K562 (cell line): Measurements from ENCODE around the gene BTBD1. TPM values are rescaled to one million over a fixed set of nuclear protein-coding genes. Genes with fewer than 3 reads are reported as not detected.

ENCODE experiments used
- CCAR2 ChIP-seq: fragments of 200-400 bp; formaldehyde crosslinking; IDR thresholded peaks from 2 replicates; pipeline ENCODE4 v1.6.1; 2017; ENCODE audit warnings: mild to moderate bottlenecking, low read depth, low read length
- ETV5 ChIP-seq: sonication (generic); formaldehyde crosslinking; IDR thresholded peaks from 2 replicates; pipeline ENCODE4 v1.4.0; 2020; ENCODE audit warnings: low read depth, mild to moderate bottlenecking, missing genetic modification reagents
- HIVEP1 ChIP-seq: fragments of 250-450 bp; sonication (Bioruptor Pico); IDR thresholded peaks from 2 replicates; pipeline ENCODE4 v1.4.0; 2020; ENCODE audit warnings: mild to moderate bottlenecking
- MXI1 ChIP-seq: IDR thresholded peaks from 2 replicates; pipeline ENCODE4 v1.6.1; 2011; ENCODE audit warnings: low read depth, mild to moderate bottlenecking, improper control_type of control experiment, low read length
- NCOR1 ChIP-seq: fragments of 450-650 bp; IDR thresholded peaks from 2 replicates; pipeline ENCODE4 v1.6.1; 2016; ENCODE audit warnings: mild to moderate bottlenecking, moderate library complexity
- PHF21A ChIP-seq: fragments of 450-650 bp; IDR thresholded peaks from 2 replicates; pipeline ENCODE4 v1.6.1; 2017; ENCODE audit warnings: low read depth, borderline replicate concordance
- PML ChIP-seq: IDR thresholded peaks from 2 replicates; pipeline ENCODE4 v1.6.1; 2012; ENCODE audit warnings: low read length, inconsistent platforms
- SMAD4 ChIP-seq: fragments of 250-450 bp; sonication (Bioruptor Pico); conservative IDR thresholded peaks from 2 replicates; pipeline ENCODE4 v1.8.0; 2021; ENCODE audit warnings: inconsistent platforms, mild to moderate bottlenecking, moderate library complexity
- SUPT5H ChIP-seq: fragments of 450-650 bp; IDR thresholded peaks from 2 replicates; pipeline ENCODE4 v1.6.1; 2016
- TFE3 ChIP-seq: fragments of 450-650 bp; formaldehyde crosslinking; IDR thresholded peaks from 2 replicates; pipeline ENCODE4 v1.4.0; 2020; ENCODE audit warnings: mild to moderate bottlenecking, mixed read lengths
- ZBTB17 ChIP-seq: fragments of 450-650 bp; formaldehyde crosslinking; IDR thresholded peaks from 2 replicates; pipeline ENCODE4 v1.4.0; 2020; ENCODE audit warnings: mild to moderate bottlenecking
- ZNF695 ChIP-seq: fragments of 450-650 bp; formaldehyde crosslinking; IDR thresholded peaks from 2 replicates; pipeline ENCODE4 v1.4.0; 2020; ENCODE audit warnings: mild to moderate bottlenecking, moderate library complexity
- ZNF764 ChIP-seq: fragments of 250-450 bp; sonication (Bioruptor Pico); IDR thresholded peaks from 2 replicates; pipeline ENCODE4 v1.4.0; 2020; ENCODE audit warnings: low read depth, mild to moderate bottlenecking, moderate library complexity
- ZNF830 ChIP-seq: fragments of 250-450 bp; sonication (Bioruptor Pico); IDR thresholded peaks from 2 replicates; pipeline ENCODE4 v1.5.0; 2021; ENCODE audit warnings: mild to moderate bottlenecking
- polyA plus RNA-seq, 8 experiments: library from polyadenylated mRNA; depleted of rRNA in 4 of 8; stranded (reverse) in 5 of 8; unstranded in 3 of 8; fragments of >200 nt; fragmentation: Nextera tagmentation in 2 of 8; fragmentation: Illumina TruSeq in 1 of 8; extraction: Ambion mirVana in 2 of 8; extraction: Trizol in 1 of 8; gene quantifications; 2 replicates each; pipeline versions ENCODE4 v1.2.1 to v1.2.3, GENCODE V29; 2011 to 2014; ENCODE audit warnings: inconsistent platforms in 1 of 8, missing spikeins in 1 of 8
- total RNA-seq, 7 experiments: library from RNA; depleted of rRNA in 6 of 7; stranded (reverse); fragments of >200 nt in 6 of 7; fragmentation: Illumina TruSeq in 2 of 7; extraction: Trizol in 2 of 7; gene quantifications; 2 replicates each; pipeline versions ENCODE4 v1.2.1 to v1.2.3, GENCODE V29; 2011 to 2021; ENCODE audit warnings: low replicate concordance in 1 of 7
- TF ChIP-seq, protein P1 (sequence below), 2 experiments: fragments of 450-650 bp in 1 of 2; sonication (generic) in 1 of 2; formaldehyde crosslinking in 1 of 2; IDR thresholded peaks; 2 replicates each; pipeline versions ENCODE4 v1.7.1 to v1.9.0; 2016 to 2022; ENCODE audit warnings: inconsistent platforms in 1 of 2, mild to moderate bottlenecking in 1 of 2, missing genetic modification reagents in 1 of 2

The BTBD1 gene
- total and polyA plus RNA-seq, 9 of the 15 experiments (the other 6 are each of a cell fraction or from before 2014, with no cell fraction given), result 19.4 to 106 (median 90.4) TPM

DNA sequence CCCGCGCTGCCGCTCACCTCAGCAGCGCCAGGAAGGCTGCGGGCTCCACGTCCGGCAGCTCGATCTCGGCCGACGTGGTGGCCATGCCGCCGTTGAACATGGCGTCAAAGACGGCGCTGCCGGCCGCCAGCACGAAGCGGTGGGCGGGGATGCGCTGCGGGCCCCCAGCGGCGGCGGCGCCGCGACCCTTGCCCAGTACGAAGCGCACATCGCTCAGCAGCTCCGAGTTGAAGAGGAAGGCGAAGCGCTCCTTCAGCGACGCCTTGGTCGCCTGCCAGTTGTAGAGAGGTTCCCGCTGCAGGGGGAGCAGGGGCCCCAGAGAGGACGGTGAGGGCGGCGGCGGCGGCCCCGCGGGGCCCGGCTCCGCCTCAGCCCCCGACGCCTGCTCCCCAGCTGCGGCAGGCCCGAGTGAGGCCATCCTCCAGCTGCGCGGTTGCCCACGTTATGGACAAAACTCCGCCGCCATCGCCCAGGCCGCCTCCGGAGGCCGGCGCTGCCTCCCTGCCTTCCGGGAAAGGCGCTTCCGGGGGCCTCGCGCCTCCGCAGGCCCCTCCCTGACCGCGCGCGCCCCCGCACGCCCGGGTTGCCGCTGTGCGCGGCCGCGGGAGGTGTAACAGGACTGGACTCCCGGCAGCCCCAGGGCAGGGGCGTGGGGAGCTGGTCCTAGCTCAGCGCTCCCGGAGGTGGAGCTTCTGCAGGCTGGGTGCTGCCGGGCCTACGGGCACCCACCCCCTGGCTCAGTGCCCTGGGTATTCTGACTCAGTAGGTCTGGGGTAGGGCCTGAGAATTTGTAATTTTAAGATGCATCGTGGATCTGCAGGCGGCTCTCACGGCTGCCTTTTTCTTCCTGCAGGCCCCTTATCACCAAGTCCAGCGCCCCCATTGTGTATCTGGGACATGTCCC lies at the start of gene BTBD1 (continued):
- TF ChIP-seq, protein P1, sequence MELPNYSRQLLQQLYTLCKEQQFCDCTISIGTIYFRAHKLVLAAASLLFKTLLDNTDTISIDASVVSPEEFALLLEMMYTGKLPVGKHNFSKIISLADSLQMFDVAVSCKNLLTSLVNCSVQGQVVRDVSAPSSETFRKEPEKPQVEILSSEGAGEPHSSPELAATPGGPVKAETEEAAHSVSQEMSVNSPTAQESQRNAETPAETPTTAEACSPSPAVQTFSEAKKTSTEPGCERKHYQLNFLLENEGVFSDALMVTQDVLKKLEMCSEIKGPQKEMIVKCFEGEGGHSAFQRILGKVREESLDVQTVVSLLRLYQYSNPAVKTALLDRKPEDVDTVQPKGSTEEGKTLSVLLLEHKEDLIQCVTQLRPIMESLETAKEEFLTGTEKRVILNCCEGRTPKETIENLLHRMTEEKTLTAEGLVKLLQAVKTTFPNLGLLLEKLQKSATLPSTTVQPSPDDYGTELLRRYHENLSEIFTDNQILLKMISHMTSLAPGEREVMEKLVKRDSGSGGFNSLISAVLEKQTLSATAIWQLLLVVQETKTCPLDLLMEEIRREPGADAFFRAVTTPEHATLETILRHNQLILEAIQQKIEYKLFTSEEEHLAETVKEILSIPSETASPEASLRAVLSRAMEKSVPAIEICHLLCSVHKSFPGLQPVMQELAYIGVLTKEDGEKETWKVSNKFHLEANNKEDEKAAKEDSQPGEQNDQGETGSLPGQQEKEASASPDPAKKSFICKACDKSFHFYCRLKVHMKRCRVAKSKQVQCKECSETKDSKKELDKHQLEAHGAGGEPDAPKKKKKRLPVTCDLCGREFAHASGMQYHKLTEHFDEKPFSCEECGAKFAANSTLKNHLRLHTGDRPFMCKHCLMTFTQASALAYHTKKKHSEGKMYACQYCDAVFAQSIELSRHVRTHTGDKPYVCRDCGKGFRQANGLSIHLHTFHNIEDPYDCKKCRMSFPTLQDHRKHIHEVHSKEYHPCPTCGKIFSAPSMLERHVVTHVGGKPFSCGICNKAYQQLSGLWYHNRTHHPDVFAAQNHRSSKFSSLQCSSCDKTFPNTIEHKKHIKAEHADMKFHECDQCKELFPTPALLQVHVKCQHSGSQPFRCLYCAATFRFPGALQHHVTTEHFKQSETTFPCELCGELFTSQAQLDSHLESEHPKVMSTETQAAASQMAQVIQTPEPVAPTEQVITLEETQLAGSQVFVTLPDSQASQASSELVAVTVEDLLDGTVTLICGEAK (IDR thresholded peaks at IDR 0.05), result peak; percentile 82
- TF ChIP-seq, protein P1 (CRISPR knock-in tag; IDR thresholded peaks at IDR 0.05), result no peak
- TF ChIP-seq PHF21A (no peak), ZBTB17 (CRISPR knock-in tag) (peak; percentile 64; the same call in 1 of the 2 replicates), TFE3 (CRISPR knock-in tag) (no peak), SMAD4 (CRISPR knock-in tag) (peak; percentile 65; the same call in 1 of the 2 replicates), PML (peak; percentile 70; the same call in 1 of the 2 replicates), ZNF830 (CRISPR knock-in tag) (no peak), CCAR2 (no peak), ETV5 (CRISPR knock-in tag) (peak; percentile 95), NCOR1 (peak; percentile 37; the same call in 1 of the 2 replicates), ZNF695 (CRISPR knock-in tag) (no peak), SUPT5H (peak; percentile 81), ZNF764 (CRISPR knock-in tag) (no peak), HIVEP1 (CRISPR knock-in tag) (0 out of 2 replicates have a peak, but pooled peaks have one; percentile 65), MXI1 (0 out of 2 replicates have a peak, but pooled peaks have one; percentile 30)
